Fibroblast of lung (primary cell): ENCODE results near the gene KCTD18. TPM values are rescaled to one million over a fixed set of nuclear protein-coding genes. Genes with fewer than 3 reads are reported as not detected.

Source experiments
- DNase-seq, 2 donors: peaks; one replicate each; pipeline versions ENCODE4 v3.0.0 to v3.0.0-alpha.2; 2010; ENCODE audit warnings: low read depth in 2 of 2
- H2AFZ ChIP-seq: 2 replicates; pipeline ENCODE4 v1.5.1; 2012; ENCODE audit warnings: low read length, control low read depth, inconsistent platforms
- H3K27ac ChIP-seq: 2 replicates; pipeline ENCODE4 v1.5.1; 2011; ENCODE audit warnings: low read length, control low read depth; ENCODE audit not compliant: insufficient read depth
- H3K27me3 ChIP-seq: 2 replicates; pipeline ENCODE4 v1.5.1; 2011; ENCODE audit warnings: mild to moderate bottlenecking, low read length; ENCODE audit not compliant: control insufficient read depth, insufficient read depth
- H3K36me3 ChIP-seq: 2 replicates; pipeline ENCODE4 v1.5.1; 2011; ENCODE audit warnings: low read length; ENCODE audit not compliant: control insufficient read depth, insufficient read depth
- H3K4me1 ChIP-seq: 2 replicates; pipeline ENCODE4 v1.5.1; 2011; ENCODE audit warnings: low read length; ENCODE audit not compliant: control insufficient read depth, insufficient read depth; ENCODE audit errors: extremely low read depth
- H3K4me2 ChIP-seq: 2 replicates; pipeline ENCODE4 v1.5.1; 2011; ENCODE audit warnings: low read length, control low read depth; ENCODE audit not compliant: insufficient read depth; ENCODE audit errors: extremely low read depth
- H3K4me3 ChIP-seq, 4 experiments: fragments of 200-600 bp in 1 of 4; sonication (generic) in 1 of 4; replicated peaks in 1 of 4; 2 replicates each; pipeline ENCODE4 v1.5.1; 2011 to 2016; ENCODE audit warnings: low read length in 4 of 4, low read depth in 3 of 4, mild to moderate bottlenecking in 3 of 4, control low read depth in 2 of 4, inconsistent platforms in 1 of 4, mixed read lengths in 1 of 4; ENCODE audit not compliant: insufficient read depth in 1 of 4; ENCODE audit errors: control extremely low read depth in 1 of 4
- H3K79me2 ChIP-seq: 2 replicates; pipeline ENCODE4 v1.5.1; 2012; ENCODE audit warnings: mild to moderate bottlenecking, low read length, inconsistent platforms; ENCODE audit not compliant: control insufficient read depth, insufficient read depth
- H3K9ac ChIP-seq: 2 replicates; pipeline ENCODE4 v1.5.1; 2011; ENCODE audit warnings: mild to moderate bottlenecking, low read length, control low read depth; ENCODE audit not compliant: insufficient read depth
- H3K9me3 ChIP-seq: 2 replicates; pipeline ENCODE4 v1.5.1; 2012; ENCODE audit warnings: low read depth, low read length; ENCODE audit not compliant: control insufficient read depth, insufficient read depth
- H4K20me1 ChIP-seq: 2 replicates; pipeline ENCODE4 v1.5.1; 2011; ENCODE audit warnings: low read length; ENCODE audit not compliant: control insufficient read depth, insufficient read depth; ENCODE audit errors: extremely low read depth
- CTCF ChIP-seq, 2 donors: IDR thresholded peaks in 1 of 2; conservative IDR thresholded peaks in 1 of 2; 1 replicate in 1 of 2; 2 replicates in 1 of 2; pipeline ENCODE4 v1.5.1; 2011 to 2012; ENCODE audit warnings: low read length in 2 of 2, control low read depth in 1 of 2, inconsistent platforms in 1 of 2, low read depth in 1 of 2, mild to moderate bottlenecking in 1 of 2
- EZH2 ChIP-seq: IDR thresholded peaks from 2 replicates; pipeline ENCODE4 v1.5.1; 2012; ENCODE audit warnings: low read length, control low read depth, mild to moderate bottlenecking; ENCODE audit errors: missing control alignments
- polyA plus RNA-seq, 2 donors: library from polyadenylated mRNA; depleted of rRNA in 1 of 2; stranded (reverse) in 1 of 2; unstranded in 1 of 2; fragments of >200 nt; gene quantifications; 2 replicates each; pipeline ENCODE4 v1.2.1, GENCODE V29; 2011 to 2012; ENCODE audit warnings: missing spikeins in 1 of 2
- total RNA-seq: library from RNA; depleted of rRNA; stranded (reverse); fragments of >200 nt; gene quantifications from 2 replicates; pipeline ENCODE4 v1.2.1, GENCODE V29; 2014

KCTD18 gene
- total and polyA plus RNA-seq, 2 donors (not counting 1 experiment from before 2014, with no cell fraction given), result 14.0 to 29.4 TPM

GRCh38 chr2:200483729-200484198 lies 26.1 kb downstream of the KCTD18 start:
- Histone ChIP-seq H3K36me3 (peaks cover 5% of the 10 kb centered on the region), H3K4me2 (no peak overlapping the region), H3K9ac (no peak overlapping the region), H3K27ac (no peak overlapping the region), H3K27me3 (no peaks in the 10 kb centered on the region), H2AFZ (no peak overlapping the region), H3K4me1 (peaks cover 17% of the 10 kb centered on the region), H3K4me3 (no peak overlapping the region), H4K20me1 (no peaks in the 10 kb centered on the region), H3K9me3 (no peaks in the 10 kb centered on the region), H3K79me2 (no peaks in the 10 kb centered on the region)
- TF ChIP-seq CTCF (conservative IDR thresholded peaks at IDR 0.05 in 1 of 2, IDR thresholded peaks at IDR 0.05 in 1 of 2; ENCODE audit: low read depth in 1 of 2, low read length in 2 of 2) (peak; percentile 16 to 57), EZH2 (no peak)
- DNase-seq, result peak; percentile 12 to 44

DNA sequence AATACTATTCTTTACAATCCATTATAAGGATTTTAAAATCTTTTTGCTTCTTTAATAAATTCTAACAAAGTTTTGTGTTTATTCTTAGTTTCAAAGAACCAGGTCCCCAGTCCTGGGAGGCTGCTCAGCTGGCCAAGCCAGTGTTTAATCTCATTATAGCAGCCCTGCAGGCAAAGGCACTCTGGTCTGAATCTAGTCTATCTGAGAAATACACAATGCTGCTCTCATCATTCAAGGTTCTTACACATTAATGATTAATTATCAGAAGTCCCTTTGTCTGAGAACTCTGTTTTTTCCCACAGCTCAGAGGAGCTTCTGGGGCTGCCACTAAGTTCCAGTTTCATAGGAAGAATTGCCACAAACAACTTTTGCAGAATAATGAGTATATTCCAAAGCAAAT lies 27.7 kb downstream of the KCTD18 start:
- Histone ChIP-seq H3K79me2 (no peaks in the 10 kb centered on the region), H3K4me3 (no peak overlapping the region), H3K4me1 (peaks cover 23% of the 10 kb centered on the region), H2AFZ (no peak overlapping the region), H3K27me3 (no peaks in the 10 kb centered on the region), H3K9ac (no peak overlapping the region), H3K4me2 (no peak overlapping the region), H4K20me1 (no peaks in the 10 kb centered on the region), H3K36me3 (peaks cover 5% of the 10 kb centered on the region), H3K27ac (no peak overlapping the region), H3K9me3 (no peaks in the 10 kb centered on the region)
- no peak for TF ChIP-seq EZH2
- TF ChIP-seq CTCF (conservative IDR thresholded peaks at IDR 0.05 in 1 of 2, IDR thresholded peaks at IDR 0.05 in 1 of 2; ENCODE audit: low read depth in 1 of 2, low read length in 2 of 2), result no peak
- no peak for DNase-seq

- Histone ChIP-seq H3K4me1 (peaks cover 23% of the 10 kb centered on the region), H3K36me3 (peaks cover 11% of the 10 kb centered on the region), H3K27me3 (no peaks in the 10 kb centered on the region), H2AFZ (no peak overlapping the region), H3K4me2 (peak overlapping the region; percentile 40), H4K20me1 (no peaks in the 10 kb centered on the region), H3K79me2 (no peaks in the 10 kb centered on the region), H3K9ac (no peak overlapping the region), H3K4me3 (no peak overlapping the region), H3K27ac (peak overlapping the region; percentile 78), H3K9me3 (no peaks in the 10 kb centered on the region)
- DNase-seq, result peak; percentile 80 to 85
- TF ChIP-seq EZH2, result no peak
- no peak for TF ChIP-seq CTCF (conservative IDR thresholded peaks at IDR 0.05 in 1 of 2, IDR thresholded peaks at IDR 0.05 in 1 of 2; ENCODE audit: low read depth in 1 of 2, low read length in 2 of 2)
Measured at GRCh38 chr2:200479692-200480265, 30.1 kb downstream of the KCTD18 start.
